Neural progenitor cell (in vitro differentiated cells): Measurements from ENCODE around the gene PLCL1.

Experiments used
- EZH2 ChIP-seq: fragments of 200-600 bp; sonication (generic); IDR thresholded peaks from 2 replicates; pipeline ENCODE4 v1.6.1; 2017; ENCODE audit warnings: antibody characterized with exemption, mild to moderate bottlenecking, moderate library complexity
- EZH2phosphoT487 ChIP-seq: fragments of 200-600 bp; sonication (generic); IDR thresholded peaks from 2 replicates; pipeline ENCODE4 v1.6.1; 2017; ENCODE audit warnings: antibody characterized with exemption
- TF ChIP-seq, protein P1 (sequence below): fragments of 200-600 bp; sonication (generic); IDR thresholded peaks from 2 replicates; pipeline ENCODE4 v1.5.1; 2017; ENCODE audit warnings: antibody characterized with exemption, mild to moderate bottlenecking

- TF ChIP-seq, protein P1, sequence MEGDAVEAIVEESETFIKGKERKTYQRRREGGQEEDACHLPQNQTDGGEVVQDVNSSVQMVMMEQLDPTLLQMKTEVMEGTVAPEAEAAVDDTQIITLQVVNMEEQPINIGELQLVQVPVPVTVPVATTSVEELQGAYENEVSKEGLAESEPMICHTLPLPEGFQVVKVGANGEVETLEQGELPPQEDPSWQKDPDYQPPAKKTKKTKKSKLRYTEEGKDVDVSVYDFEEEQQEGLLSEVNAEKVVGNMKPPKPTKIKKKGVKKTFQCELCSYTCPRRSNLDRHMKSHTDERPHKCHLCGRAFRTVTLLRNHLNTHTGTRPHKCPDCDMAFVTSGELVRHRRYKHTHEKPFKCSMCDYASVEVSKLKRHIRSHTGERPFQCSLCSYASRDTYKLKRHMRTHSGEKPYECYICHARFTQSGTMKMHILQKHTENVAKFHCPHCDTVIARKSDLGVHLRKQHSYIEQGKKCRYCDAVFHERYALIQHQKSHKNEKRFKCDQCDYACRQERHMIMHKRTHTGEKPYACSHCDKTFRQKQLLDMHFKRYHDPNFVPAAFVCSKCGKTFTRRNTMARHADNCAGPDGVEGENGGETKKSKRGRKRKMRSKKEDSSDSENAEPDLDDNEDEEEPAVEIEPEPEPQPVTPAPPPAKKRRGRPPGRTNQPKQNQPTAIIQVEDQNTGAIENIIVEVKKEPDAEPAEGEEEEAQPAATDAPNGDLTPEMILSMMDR: no peak
- TF ChIP-seq EZH2 (no peak), EZH2phosphoT487 (no peak)
Measured at GRCh38 chr2:197929886-197930227, 125.5 kb downstream of the PLCL1 start.
